A549 (cell line): ENCODE results near the gene ZNF646. TPM values are rescaled to one million over a fixed set of nuclear protein-coding genes. Genes with fewer than 3 reads are reported as not detected.

ENCODE experiments used
- ATAC-seq, 2 experiments: fragments of 200-7000 bp in 1 of 2; fragments of >200 bp in 1 of 2; cut with Nextera tagmentation in 1 of 2; cut with Tn5 transposase in 1 of 2; 3 replicates each; pipeline versions ENCODE4 v1.8.0 to v1.9.1; 2018 to 2020; ENCODE audit warnings: mild to moderate bottlenecking in 1 of 2, moderate library complexity in 1 of 2
- CTCF ChIA-PET: fragments of 300-600 bp; sonication (Branson Sonifier 250); formaldehyde crosslinking; extraction: SDS; loops from one replicate; lab custom pipeline; 2021; ENCODE audit warnings: antibody characterized with exemption, inconsistent platforms; lab: Yijun Ruan, JAX
- POLR2A ChIA-PET: fragments of 350-600 bp; formaldehyde crosslinking; extraction: SDS; loops from one replicate; lab custom pipeline; 2021; ENCODE audit warnings: antibody characterized with exemption, inconsistent platforms; lab: Yijun Ruan, JAX
- DNase-seq, 2 experiments: peaks; one replicate each; pipeline versions ENCODE4 v3.0.0 to v3.0.0-alpha.2; 2011 to 2016; ENCODE audit warnings: low read depth in 1 of 2, low spot score in 1 of 2
- FAIRE-seq: peaks from 2 replicates; lab custom pipeline; 2011; peaks lifted over from hg19 to GRCh38; lab: Jason Lieb, UNC
- H3K27ac ChIP-seq, 2 experiments: fragments of >200 bp; sonication (Bioruptor Twin); formaldehyde crosslinking; 3 replicates each; pipeline ENCODE4 v1.5.1; 2016 to 2017
- H3K4me1 ChIP-seq: fragments of >200 bp; sonication (Bioruptor Twin); formaldehyde crosslinking; 3 replicates; pipeline ENCODE4 v1.6.1; 2016
- H3K4me2 ChIP-seq: fragments of >200 bp; sonication (Bioruptor Twin); formaldehyde crosslinking; 3 replicates; pipeline ENCODE4 v1.6.1; 2016
- H3K4me3 ChIP-seq: fragments of >200 bp; sonication (Bioruptor Twin); formaldehyde crosslinking; 3 replicates; pipeline ENCODE4 v1.5.1; 2016
- H3K9me3 ChIP-seq: fragments of >200 bp; sonication (Bioruptor Twin); formaldehyde crosslinking; 3 replicates; pipeline ENCODE4 v1.6.1; 2016
- CBX2 ChIP-seq: fragments of 200-600 bp; sonication (generic); IDR thresholded peaks from 2 replicates; pipeline ENCODE4 v1.6.1; 2016; ENCODE audit warnings: low read depth, mild to moderate bottlenecking, borderline replicate concordance
- CEBPB ChIP-seq, 2 experiments: fragments of >200 bp in 1 of 2; sonication (Bioruptor Twin) in 1 of 2; formaldehyde crosslinking in 1 of 2; IDR thresholded peaks; 2 replicates each; pipeline ENCODE4 v1.6.1; 2012 to 2016
- CHD2 ChIP-seq: fragments of 150-350 bp; IDR thresholded peaks from 2 replicates; pipeline ENCODE4 v1.6.1; 2014; ENCODE audit warnings: low read length; ENCODE audit not compliant: partially characterized antibody
- EHF ChIP-seq: fragments of 250-450 bp; sonication (Bioruptor Pico); IDR thresholded peaks from 2 replicates; pipeline ENCODE4 v1.5.0; 2020; ENCODE audit warnings: mild to moderate bottlenecking
- ESRRA ChIP-seq: fragments of 150-350 bp; IDR thresholded peaks from 2 replicates; pipeline ENCODE4 v1.6.1; 2014; ENCODE audit warnings: mild to moderate bottlenecking, low read length, borderline replicate concordance
- FOSL2 ChIP-seq, 2 experiments: fragments of 450-650 bp in 1 of 2; fragments of >200 bp in 1 of 2; sonication (Bioruptor Twin) in 1 of 2; formaldehyde crosslinking; IDR thresholded peaks; 2 replicates each; pipeline versions ENCODE4 v1.5.0 to v1.6.1; 2016 to 2020; ENCODE audit warnings: mild to moderate bottlenecking in 1 of 2, moderate library complexity in 1 of 2
- HES2 ChIP-seq: fragments of >200 bp; sonication (Bioruptor Twin); formaldehyde crosslinking; IDR thresholded peaks from 2 replicates; pipeline ENCODE4 v1.6.1; 2016
- HOXA7 ChIP-seq: fragments of 250-450 bp; sonication (Bioruptor Pico); IDR thresholded peaks from 2 replicates; pipeline ENCODE4 v1.5.0; 2020; ENCODE audit warnings: mild to moderate bottlenecking, moderate library complexity
- JUN ChIP-seq, 2 experiments: fragments of >200 bp; sonication (Bioruptor Twin); formaldehyde crosslinking; IDR thresholded peaks; 2 replicates in 1 of 2; 3 replicates in 1 of 2; pipeline ENCODE4 v1.6.1; 2016 to 2017
- JUNB ChIP-seq: fragments of >200 bp; sonication (Bioruptor Twin); formaldehyde crosslinking; IDR thresholded peaks from 2 replicates; pipeline ENCODE4 v1.6.1; 2016
- MAFK ChIP-seq: fragments of 450-650 bp; IDR thresholded peaks from 2 replicates; pipeline ENCODE4 v1.6.1; 2014; ENCODE audit not compliant: partially characterized antibody
- MAZ ChIP-seq: fragments of 150-350 bp; IDR thresholded peaks from 2 replicates; pipeline ENCODE4 v1.6.1; 2014; ENCODE audit warnings: antibody characterized with exemption, low read depth, low read length, borderline replicate concordance
- NR3C1 ChIP-seq: fragments of >200 bp; sonication (Bioruptor Twin); formaldehyde crosslinking; IDR thresholded peaks from 3 replicates; pipeline ENCODE4 v1.6.1; 2017
- POLR2A ChIP-seq: IDR thresholded peaks from 2 replicates; pipeline ENCODE4 v1.6.1; 2012; ENCODE audit warnings: mild to moderate bottlenecking, low read length
- RCOR1 ChIP-seq: fragments of 150-350 bp; IDR thresholded peaks from 2 replicates; pipeline ENCODE4 v1.6.1; 2014; ENCODE audit warnings: antibody characterized with exemption, low read length, low read depth
- RNF2 ChIP-seq: fragments of 200-600 bp; sonication (generic); IDR thresholded peaks from 2 replicates; pipeline ENCODE4 v1.6.1; 2016; ENCODE audit warnings: low read depth, mild to moderate bottlenecking, antibody characterized with exemption, moderate library complexity, borderline replicate concordance
- SMC3 ChIP-seq: fragments of >200 bp; sonication (Bioruptor Twin); formaldehyde crosslinking; IDR thresholded peaks from 3 replicates; pipeline ENCODE4 v1.6.1; 2018; ENCODE audit warnings: inconsistent platforms
- TFCP2L1 ChIP-seq: fragments of 250-450 bp; sonication (Bioruptor Pico); IDR thresholded peaks from 2 replicates; pipeline ENCODE4 v1.5.0; 2021; ENCODE audit warnings: mild to moderate bottlenecking
- ZSCAN20 ChIP-seq: fragments of 250-450 bp; sonication (Bioruptor Pico); IDR thresholded peaks from 2 replicates; pipeline ENCODE4 v1.8.0; 2022; ENCODE audit warnings: mild to moderate bottlenecking, moderate library complexity
- WGBS: methylation state at CpG from one replicate; pipeline ENCODE4 v1.1.6; 2017; ENCODE audit errors: missing lambda C conversion rate; 5-methylcytosine and 5-hydroxymethylcytosine counted together
- polyA plus RNA-seq, 4 experiments: library from polyadenylated mRNA; depleted of rRNA in 3 of 4; stranded (reverse); fragments of >200 nt; fragmentation: RNase III in 1 of 4; extraction: RNeasy Plus Mini Kit Qiagen cat#74134 plus additional on column Dnase treatment in 1 of 4; gene quantifications; 2 replicates in 3 of 4; 3 replicates in 1 of 4; pipeline ENCODE4 v1.2.3, GENCODE V29; 2011 to 2017
- TF ChIP-seq, protein P1 (sequence below): fragments of 250-450 bp; sonication (Bioruptor Pico); IDR thresholded peaks from 2 replicates; pipeline ENCODE4 v1.5.0; 2021; ENCODE audit warnings: mild to moderate bottlenecking, moderate library complexity, borderline replicate concordance
- TF ChIP-seq, protein P2 (sequence below): fragments of 200-600 bp; sonication (generic); IDR thresholded peaks from 2 replicates; pipeline ENCODE4 v1.6.1; 2016; ENCODE audit warnings: antibody characterized with exemption, mild to moderate bottlenecking, moderate library complexity
- TF ChIP-seq, protein P3 (sequence below): IDR thresholded peaks from 2 replicates; pipeline ENCODE4 v1.6.1; 2012; ENCODE audit warnings: low read depth, borderline replicate concordance

Gene ZNF646
- polyA plus RNA-seq, 2 of the 4 experiments (the other 2 are of a cell fraction), result 3.0 to 8.2 TPM

DNA sequence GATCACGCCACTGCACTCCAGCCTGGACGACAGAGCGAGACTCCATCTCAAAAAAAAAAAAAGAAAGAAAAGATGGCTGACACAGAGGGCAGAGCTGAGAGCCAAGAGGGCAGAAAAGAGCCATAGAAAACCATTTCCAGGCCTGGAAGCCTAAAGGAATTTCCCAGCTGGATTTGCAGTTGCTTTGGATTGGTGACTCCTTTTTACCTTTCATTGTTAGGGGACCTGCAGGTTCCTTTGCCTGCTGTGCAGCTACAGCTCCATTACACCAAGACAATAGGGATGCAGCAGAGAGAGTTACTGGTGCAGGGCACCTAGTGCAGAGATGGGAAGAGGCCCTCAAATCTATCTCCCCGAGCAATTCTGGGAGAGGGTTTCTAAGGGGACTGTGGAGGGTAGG is 18.6 kb upstream of the ZNF646 start:
- TF ChIP-seq HOXA7 (CRISPR knock-in tag) (no peak), MAFK (no peak), POLR2A (no peak), ESRRA (no peak), ZSCAN20 (no peak), RNF2 (no peak), RCOR1 (no peak), HES2 (no peak), NR3C1 (no peak), JUN (IDR thresholded peaks at IDR 0.05) (no peak), TFCP2L1 (no peak)
- TF ChIP-seq, protein P1, sequence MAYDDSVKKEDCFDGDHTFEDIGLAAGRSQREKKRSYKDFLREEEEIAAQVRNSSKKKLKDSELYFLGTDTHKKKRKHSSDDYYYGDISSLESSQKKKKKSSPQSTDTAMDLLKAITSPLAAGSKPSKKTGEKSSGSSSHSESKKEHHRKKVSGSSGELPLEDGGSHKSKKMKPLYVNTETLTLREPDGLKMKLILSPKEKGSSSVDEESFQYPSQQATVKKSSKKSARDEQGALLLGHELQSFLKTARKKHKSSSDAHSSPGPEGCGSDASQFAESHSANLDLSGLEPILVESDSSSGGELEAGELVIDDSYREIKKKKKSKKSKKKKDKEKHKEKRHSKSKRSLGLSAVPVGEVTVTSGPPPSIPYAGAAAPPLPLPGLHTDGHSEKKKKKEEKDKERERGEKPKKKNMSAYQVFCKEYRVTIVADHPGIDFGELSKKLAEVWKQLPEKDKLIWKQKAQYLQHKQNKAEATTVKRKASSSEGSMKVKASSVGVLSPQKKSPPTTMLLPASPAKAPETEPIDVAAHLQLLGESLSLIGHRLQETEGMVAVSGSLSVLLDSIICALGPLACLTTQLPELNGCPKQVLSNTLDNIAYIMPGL (CRISPR knock-in tag), result no peak
- POLR2A ChIA-PET, result no interaction called here
- 87% methylated on average over 4 of the region's 4 CpGs for WGBS
- H3K4me2 ChIP-seq, result no peak overlapping the region
- DNase-seq (no peak), FAIRE-seq (no peak), ATAC-seq (0 out of 6 replicates have a peak, but pooled peaks of 1 of the 2 experiments have one; percentile 17)
- no peaks in the 10 kb centered on the region for H3K9me3 ChIP-seq
- H3K4me1 ChIP-seq, result peaks cover 18% of the 10 kb centered on the region
- H3K4me3 ChIP-seq, result no peak overlapping the region
- no peak overlapping the region for H3K27ac ChIP-seq
- CTCF ChIA-PET, result interaction anchor here (1.1 to 1.7 kb wide), 2 partner anchors 70 to 87 kb away, joined by 4 to 9 read pairs; partner anchors contain the start of gene HSD3B7

- ATAC-seq, result no peak
- Histone ChIP-seq H3K4me2 (no peak overlapping the region), H3K4me1 (peaks cover 13% of the 10 kb centered on the region), H3K27ac (no peak overlapping the region), H3K4me3 (no peak overlapping the region), H3K9me3 (no peaks in the 10 kb centered on the region)
- POLR2A ChIA-PET, result interaction anchor here (0.9 kb wide), 1 partner anchor 13 kb away, joined by 3 read pairs; the partner anchor contains the start of genes ZNF646 and ZNF668
- CTCF ChIA-PET, result interaction anchor here (0.7 to 3.0 kb wide), 4 partner anchors 12 to 81 kb away, joined by 3 to 8 read pairs (median 6); partner anchors contain the start of genes ZNF646 and ZNF668
- no peak for DNase-seq
- FAIRE-seq, result no peak
- TF ChIP-seq CBX2 (no peak), CEBPB (IDR thresholded peaks at IDR 0.05) (no peak)
- WGBS, result 97% methylated on average over 29 of the region's 42 CpGs
Observed at GRCh38 chr16:31061126-31061812, 13.0 kb upstream of the ZNF646 start.

- no peak for ATAC-seq
- FAIRE-seq, result no peak
- peaks cover 13% of the 10 kb centered on the region for H3K4me1 ChIP-seq
- no peak for DNase-seq
- no peaks in the 10 kb centered on the region for H3K9me3 ChIP-seq
- WGBS, result 94% methylated on average over 36 of the region's 54 CpGs
- no peak overlapping the region for H3K4me2 ChIP-seq
- no peak overlapping the region for H3K27ac ChIP-seq
- TF ChIP-seq RNF2 (no peak), FOSL2 (IDR thresholded peaks at IDR 0.05) (no peak), FOSL2 (CRISPR knock-in tag; IDR thresholded peaks at IDR 0.05) (no peak), JUNB (no peak), EHF (CRISPR knock-in tag) (no peak), CHD2 (no peak), JUN (IDR thresholded peaks at IDR 0.05) (no peak), MAZ (no peak), ZSCAN20 (no peak), SMC3 (no peak)
- TF ChIP-seq, protein P1 (CRISPR knock-in tag), result no peak
- TF ChIP-seq, protein P2, sequence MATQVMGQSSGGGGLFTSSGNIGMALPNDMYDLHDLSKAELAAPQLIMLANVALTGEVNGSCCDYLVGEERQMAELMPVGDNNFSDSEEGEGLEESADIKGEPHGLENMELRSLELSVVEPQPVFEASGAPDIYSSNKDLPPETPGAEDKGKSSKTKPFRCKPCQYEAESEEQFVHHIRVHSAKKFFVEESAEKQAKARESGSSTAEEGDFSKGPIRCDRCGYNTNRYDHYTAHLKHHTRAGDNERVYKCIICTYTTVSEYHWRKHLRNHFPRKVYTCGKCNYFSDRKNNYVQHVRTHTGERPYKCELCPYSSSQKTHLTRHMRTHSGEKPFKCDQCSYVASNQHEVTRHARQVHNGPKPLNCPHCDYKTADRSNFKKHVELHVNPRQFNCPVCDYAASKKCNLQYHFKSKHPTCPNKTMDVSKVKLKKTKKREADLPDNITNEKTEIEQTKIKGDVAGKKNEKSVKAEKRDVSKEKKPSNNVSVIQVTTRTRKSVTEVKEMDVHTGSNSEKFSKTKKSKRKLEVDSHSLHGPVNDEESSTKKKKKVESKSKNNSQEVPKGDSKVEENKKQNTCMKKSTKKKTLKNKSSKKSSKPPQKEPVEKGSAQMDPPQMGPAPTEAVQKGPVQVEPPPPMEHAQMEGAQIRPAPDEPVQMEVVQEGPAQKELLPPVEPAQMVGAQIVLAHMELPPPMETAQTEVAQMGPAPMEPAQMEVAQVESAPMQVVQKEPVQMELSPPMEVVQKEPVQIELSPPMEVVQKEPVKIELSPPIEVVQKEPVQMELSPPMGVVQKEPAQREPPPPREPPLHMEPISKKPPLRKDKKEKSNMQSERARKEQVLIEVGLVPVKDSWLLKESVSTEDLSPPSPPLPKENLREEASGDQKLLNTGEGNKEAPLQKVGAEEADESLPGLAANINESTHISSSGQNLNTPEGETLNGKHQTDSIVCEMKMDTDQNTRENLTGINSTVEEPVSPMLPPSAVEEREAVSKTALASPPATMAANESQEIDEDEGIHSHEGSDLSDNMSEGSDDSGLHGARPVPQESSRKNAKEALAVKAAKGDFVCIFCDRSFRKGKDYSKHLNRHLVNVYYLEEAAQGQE, result no peak
- TF ChIP-seq, protein P3, sequence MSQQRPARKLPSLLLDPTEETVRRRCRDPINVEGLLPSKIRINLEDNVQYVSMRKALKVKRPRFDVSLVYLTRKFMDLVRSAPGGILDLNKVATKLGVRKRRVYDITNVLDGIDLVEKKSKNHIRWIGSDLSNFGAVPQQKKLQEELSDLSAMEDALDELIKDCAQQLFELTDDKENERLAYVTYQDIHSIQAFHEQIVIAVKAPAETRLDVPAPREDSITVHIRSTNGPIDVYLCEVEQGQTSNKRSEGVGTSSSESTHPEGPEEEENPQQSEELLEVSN, result no peak
- ChIA-PET POLR2A (no interaction called here), CTCF (interaction anchor here (1.2 kb wide), 1 partner anchor 77 kb away, joined by 3 read pairs; no protein-coding TSS in a partner anchor)
- H3K4me3 ChIP-seq, result no peak overlapping the region
Observed at GRCh38 chr16:31061813-31062440, 12.3 kb upstream of the ZNF646 start.
